K562 (cell line): ENCODE measurements around the gene RBP3. TPM values are rescaled to one million over a fixed set of nuclear protein-coding genes. Genes with fewer than 3 reads are reported as not detected.

Experiments used
- CXXC5 ChIP-seq: fragments of 250-450 bp; sonication (Bioruptor Pico); IDR thresholded peaks from 2 replicates; pipeline ENCODE4 v1.8.0; 2022; ENCODE audit warnings: inconsistent platforms, mild to moderate bottlenecking, moderate library complexity
- ETV1 ChIP-seq: fragments of 450-650 bp; conservative IDR thresholded peaks from 2 replicates; pipeline ENCODE4 v1.6.1; 2016; ENCODE audit warnings: missing genetic modification characterization, control low read depth, low read depth, missing compliant biosample characterization
- MCM7 ChIP-seq, 2 experiments: fragments of 450-650 bp; IDR thresholded peaks; 2 replicates each; pipeline ENCODE4 v1.6.1; 2016 to 2018
- NCOA1 ChIP-seq: fragments of 450-650 bp; IDR thresholded peaks from 2 replicates; pipeline ENCODE4 v1.6.1; 2016; ENCODE audit warnings: low read depth
- NR4A1 ChIP-seq, 2 experiments: fragments of 250-450 bp in 1 of 2; fragments of 450-650 bp in 1 of 2; sonication (Bioruptor Pico) in 1 of 2; IDR thresholded peaks; 2 replicates each; pipeline versions ENCODE4 v1.4.0 to v1.6.1; 2016 to 2020; ENCODE audit warnings: mild to moderate bottlenecking in 2 of 2, missing compliant biosample characterization in 1 of 2, missing genetic modification characterization in 1 of 2, moderate library complexity in 1 of 2
- RBM34 ChIP-seq: fragments of 200-400 bp; formaldehyde crosslinking; IDR thresholded peaks from 2 replicates; pipeline ENCODE4 v1.6.1; 2018; ENCODE audit warnings: low read length, borderline replicate concordance; ENCODE audit not compliant: insufficient read depth
- ZNF134 ChIP-seq: fragments of 250-450 bp; sonication (Bioruptor Pico); conservative IDR thresholded peaks from 2 replicates; pipeline ENCODE4 v1.4.0; 2020
- ZNF140 ChIP-seq: fragments of 250-450 bp; sonication (Bioruptor Pico); IDR thresholded peaks from 2 replicates; pipeline ENCODE4 v1.8.0; 2021; ENCODE audit warnings: moderate library complexity, mild to moderate bottlenecking, inconsistent platforms
- ZNF175 ChIP-seq: fragments of 200-800 bp; sonication (Bioruptor generic); IDR thresholded peaks from 2 replicates; pipeline ENCODE4 v1.6.1; 2016; ENCODE audit warnings: low read depth, mild to moderate bottlenecking, missing genetic modification characterization, missing compliant biosample characterization
- polyA plus RNA-seq, 8 experiments: library from polyadenylated mRNA; depleted of rRNA in 4 of 8; stranded (reverse) in 5 of 8; unstranded in 3 of 8; fragments of >200 nt; fragmentation: Nextera tagmentation in 2 of 8; fragmentation: Illumina TruSeq in 1 of 8; extraction: Ambion mirVana in 2 of 8; extraction: Trizol in 1 of 8; gene quantifications; 2 replicates each; pipeline versions ENCODE4 v1.2.1 to v1.2.3, GENCODE V29; 2011 to 2014; ENCODE audit warnings: inconsistent platforms in 1 of 8, missing spikeins in 1 of 8
- total RNA-seq, 7 experiments: library from RNA; depleted of rRNA in 6 of 7; stranded (reverse); fragments of >200 nt in 6 of 7; fragmentation: Illumina TruSeq in 2 of 7; extraction: Trizol in 2 of 7; gene quantifications; 2 replicates each; pipeline versions ENCODE4 v1.2.1 to v1.2.3, GENCODE V29; 2011 to 2021; ENCODE audit warnings: low replicate concordance in 1 of 7
- TF ChIP-seq, protein P1 (sequence below): fragments of 450-650 bp; IDR thresholded peaks from 2 replicates; pipeline ENCODE4 v1.6.1; 2017; ENCODE audit warnings: antibody characterized with exemption, mild to moderate bottlenecking
- TF ChIP-seq, protein P2 (sequence below): fragments of 450-650 bp; IDR thresholded peaks from 2 replicates; pipeline ENCODE4 v1.6.1; 2016; ENCODE audit warnings: borderline replicate concordance
- TF ChIP-seq, protein P3 (sequence below), 3 experiments: fragments of 200-800 bp in 1 of 3; sonication (Bioruptor generic) in 1 of 3; sonication (generic) in 1 of 3; formaldehyde crosslinking in 1 of 3; IDR thresholded peaks; 2 replicates each; pipeline versions ENCODE4 v1.6.1 to v1.8.0; 2016 to 2022; ENCODE audit warnings: mild to moderate bottlenecking in 2 of 3, missing compliant biosample characterization in 2 of 3, missing genetic modification characterization in 2 of 3, missing genetic modification reagents in 1 of 3

Gene RBP3
- total and polyA plus RNA-seq, 9 of the 15 experiments (the other 6 are each of a cell fraction or from before 2014, with no cell fraction given): not detected

DNA sequence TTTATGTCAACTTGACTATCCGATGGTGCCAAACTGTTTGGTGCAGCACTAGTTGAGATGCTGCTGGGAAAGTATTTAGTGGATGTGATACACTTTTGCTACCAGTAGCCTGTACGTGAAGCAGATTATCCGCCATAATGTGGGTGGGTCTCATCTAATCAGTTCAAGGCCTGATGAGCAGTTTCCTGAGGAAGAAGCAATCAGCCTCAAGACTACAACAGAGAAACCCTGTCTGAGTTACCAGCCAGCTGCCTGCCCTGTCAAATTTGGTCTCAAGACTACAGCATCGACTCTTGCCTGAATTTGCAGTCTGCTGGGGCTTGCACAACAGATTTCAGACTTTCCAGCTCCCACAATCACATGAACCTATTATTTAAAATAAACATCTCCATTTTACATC, 10.9 kb upstream of the RBP3 start (continued):
- TF ChIP-seq, protein P1, sequence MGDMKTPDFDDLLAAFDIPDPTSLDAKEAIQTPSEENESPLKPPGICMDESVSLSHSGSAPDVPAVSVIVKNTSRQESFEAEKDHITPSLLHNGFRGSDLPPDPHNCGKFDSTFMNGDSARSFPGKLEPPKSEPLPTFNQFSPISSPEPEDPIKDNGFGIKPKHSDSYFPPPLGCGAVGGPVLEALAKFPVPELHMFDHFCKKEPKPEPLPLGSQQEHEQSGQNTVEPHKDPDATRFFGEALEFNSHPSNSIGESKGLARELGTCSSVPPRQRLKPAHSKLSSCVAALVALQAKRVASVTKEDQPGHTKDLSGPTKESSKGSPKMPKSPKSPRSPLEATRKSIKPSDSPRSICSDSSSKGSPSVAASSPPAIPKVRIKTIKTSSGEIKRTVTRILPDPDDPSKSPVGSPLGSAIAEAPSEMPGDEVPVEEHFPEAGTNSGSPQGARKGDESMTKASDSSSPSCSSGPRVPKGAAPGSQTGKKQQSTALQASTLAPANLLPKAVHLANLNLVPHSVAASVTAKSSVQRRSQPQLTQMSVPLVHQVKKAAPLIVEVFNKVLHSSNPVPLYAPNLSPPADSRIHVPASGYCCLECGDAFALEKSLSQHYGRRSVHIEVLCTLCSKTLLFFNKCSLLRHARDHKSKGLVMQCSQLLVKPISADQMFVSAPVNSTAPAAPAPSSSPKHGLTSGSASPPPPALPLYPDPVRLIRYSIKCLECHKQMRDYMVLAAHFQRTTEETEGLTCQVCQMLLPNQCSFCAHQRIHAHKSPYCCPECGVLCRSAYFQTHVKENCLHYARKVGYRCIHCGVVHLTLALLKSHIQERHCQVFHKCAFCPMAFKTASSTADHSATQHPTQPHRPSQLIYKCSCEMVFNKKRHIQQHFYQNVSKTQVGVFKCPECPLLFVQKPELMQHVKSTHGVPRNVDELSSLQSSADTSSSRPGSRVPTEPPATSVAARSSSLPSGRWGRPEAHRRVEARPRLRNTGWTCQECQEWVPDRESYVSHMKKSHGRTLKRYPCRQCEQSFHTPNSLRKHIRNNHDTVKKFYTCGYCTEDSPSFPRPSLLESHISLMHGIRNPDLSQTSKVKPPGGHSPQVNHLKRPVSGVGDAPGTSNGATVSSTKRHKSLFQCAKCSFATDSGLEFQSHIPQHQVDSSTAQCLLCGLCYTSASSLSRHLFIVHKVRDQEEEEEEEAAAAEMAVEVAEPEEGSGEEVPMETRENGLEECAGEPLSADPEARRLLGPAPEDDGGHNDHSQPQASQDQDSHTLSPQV: peak; percentile 65
- TF ChIP-seq CXXC5 (CRISPR knock-in tag) (0 out of 2 replicates have a peak, but pooled peaks have one; percentile 5), NR4A1 (CRISPR knock-in tag; IDR thresholded peaks at IDR 0.05) (no peak), NR4A1 (tag; IDR thresholded peaks at IDR 0.05) (peak; percentile 56; the same call in 1 of the 2 replicates), ZNF175 (CRISPR knock-in tag) (0 out of 2 replicates have a peak, but pooled peaks have one; percentile 64), MCM7 (IDR thresholded peaks at IDR 0.05) (no peak), ZNF140 (CRISPR knock-in tag) (no peak), ZNF134 (CRISPR knock-in tag) (peak; percentile 99), NCOA1 (no peak), ETV1 (tag) (0 out of 2 replicates have a peak, but pooled peaks have one; percentile 20), RBM34 (no peak)
- TF ChIP-seq, protein P2, sequence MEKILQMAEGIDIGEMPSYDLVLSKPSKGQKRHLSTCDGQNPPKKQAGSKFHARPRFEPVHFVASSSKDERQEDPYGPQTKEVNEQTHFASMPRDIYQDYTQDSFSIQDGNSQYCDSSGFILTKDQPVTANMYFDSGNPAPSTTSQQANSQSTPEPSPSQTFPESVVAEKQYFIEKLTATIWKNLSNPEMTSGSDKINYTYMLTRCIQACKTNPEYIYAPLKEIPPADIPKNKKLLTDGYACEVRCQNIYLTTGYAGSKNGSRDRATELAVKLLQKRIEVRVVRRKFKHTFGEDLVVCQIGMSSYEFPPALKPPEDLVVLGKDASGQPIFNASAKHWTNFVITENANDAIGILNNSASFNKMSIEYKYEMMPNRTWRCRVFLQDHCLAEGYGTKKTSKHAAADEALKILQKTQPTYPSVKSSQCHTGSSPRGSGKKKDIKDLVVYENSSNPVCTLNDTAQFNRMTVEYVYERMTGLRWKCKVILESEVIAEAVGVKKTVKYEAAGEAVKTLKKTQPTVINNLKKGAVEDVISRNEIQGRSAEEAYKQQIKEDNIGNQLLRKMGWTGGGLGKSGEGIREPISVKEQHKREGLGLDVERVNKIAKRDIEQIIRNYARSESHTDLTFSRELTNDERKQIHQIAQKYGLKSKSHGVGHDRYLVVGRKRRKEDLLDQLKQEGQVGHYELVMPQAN: no peak
- TF ChIP-seq, protein P3, sequence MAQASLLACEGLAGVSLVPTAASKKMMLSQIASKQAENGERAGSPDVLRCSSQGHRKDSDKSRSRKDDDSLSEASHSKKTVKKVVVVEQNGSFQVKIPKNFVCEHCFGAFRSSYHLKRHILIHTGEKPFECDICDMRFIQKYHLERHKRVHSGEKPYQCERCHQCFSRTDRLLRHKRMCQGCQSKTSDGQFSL (CRISPR knock-in tag; IDR thresholded peaks at IDR 0.05): no peak
- TF ChIP-seq, protein P3 (tag; IDR thresholded peaks at IDR 0.05): peak in 1 of 2 experiments; percentile 23; a peak in 1 of 4 replicates
